KMS-11 (cell line): Measurements from ENCODE around the gene SYNGR4.

Source experiments
- H2AFZ ChIP-seq: fragments of 200-600 bp; sonication (generic); 2 replicates; pipeline ENCODE4 v1.6.1; 2016; ENCODE audit warnings: antibody characterized with exemption, mixed run types, low read depth
- H3K27ac ChIP-seq: fragments of 200-600 bp; sonication (generic); 2 replicates; pipeline ENCODE4 v1.6.1; 2016; ENCODE audit warnings: mild to moderate bottlenecking, mixed run types
- H3K27me3 ChIP-seq: fragments of 200-600 bp; sonication (generic); 2 replicates; pipeline ENCODE4 v1.6.1; 2017; ENCODE audit warnings: mild to moderate bottlenecking, low read depth, mixed run types, moderate library complexity; ENCODE audit not compliant: insufficient read depth
- H3K36me3 ChIP-seq: fragments of 200-600 bp; sonication (generic); 2 replicates; pipeline ENCODE4 v1.6.1; 2017; ENCODE audit warnings: mild to moderate bottlenecking, mixed run types; ENCODE audit not compliant: insufficient read depth
- H3K4me1 ChIP-seq: fragments of 200-600 bp; sonication (generic); 2 replicates; pipeline ENCODE4 v1.6.1; 2016; ENCODE audit warnings: mild to moderate bottlenecking, low read depth, mixed run types; ENCODE audit not compliant: poor library complexity, severe bottlenecking
- H3K4me2 ChIP-seq: fragments of 200-600 bp; sonication (generic); 2 replicates; pipeline ENCODE4 v1.7.0; 2016; ENCODE audit warnings: mild to moderate bottlenecking, mixed run types
- H3K4me3 ChIP-seq: fragments of 200-600 bp; sonication (generic); IDR thresholded peaks from 2 replicates; pipeline ENCODE4 v1.6.1; 2017; ENCODE audit warnings: low read depth, low read length, mixed read lengths; ENCODE audit not compliant: insufficient read depth
- H3K79me2 ChIP-seq: fragments of 200-600 bp; sonication (generic); 2 replicates; pipeline ENCODE4 v1.6.1; 2016; ENCODE audit warnings: low read depth, mixed run types; ENCODE audit not compliant: insufficient read depth
- H3K9ac ChIP-seq: fragments of 200-600 bp; sonication (generic); 2 replicates; pipeline ENCODE4 v1.6.1; 2016; ENCODE audit warnings: mild to moderate bottlenecking, mixed run types
- H4K20me1 ChIP-seq: fragments of 200-600 bp; sonication (generic); 2 replicates; pipeline ENCODE4 v1.6.1; 2016; ENCODE audit warnings: mild to moderate bottlenecking, mixed run types; ENCODE audit not compliant: insufficient read depth
- CTCF ChIP-seq: fragments of 200-600 bp; sonication (generic); conservative IDR thresholded peaks from 2 replicates; pipeline ENCODE4 v1.6.1; 2017; ENCODE audit warnings: low read depth, mild to moderate bottlenecking, antibody characterized with exemption, low read length, moderate library complexity, mixed read lengths

SYNGR4 gene

GRCh38 chr19:48403606-48404005 is 39.4 kb downstream of the SYNGR4 start:
- no peak overlapping the region for H3K27ac ChIP-seq
- H2AFZ ChIP-seq = peak overlapping the region; percentile 25; the same call in 1 of the 2 replicates
- H3K4me3 ChIP-seq = no peak overlapping the region
- peaks cover 29% of the 10 kb centered on the region for H3K4me1 ChIP-seq
- H3K27me3 ChIP-seq = peaks cover 24% of the 10 kb centered on the region; the same call in 1 of the 2 replicates
- H4K20me1 ChIP-seq = no peaks in the 10 kb centered on the region
- no peak overlapping the region for H3K9ac ChIP-seq
- no peak for TF ChIP-seq CTCF
- peak overlapping the region; percentile 51 for H3K4me2 ChIP-seq
- no peaks in the 10 kb centered on the region for H3K79me2 ChIP-seq
- H3K36me3 ChIP-seq = no peaks in the 10 kb centered on the region

GRCh38 chr19:48405010-48405659 is 41.0 kb downstream of the SYNGR4 start:
- H3K4me1 ChIP-seq = peaks cover 16% of the 10 kb centered on the region
- H3K79me2 ChIP-seq = no peaks in the 10 kb centered on the region
- no peak for TF ChIP-seq CTCF
- no peaks in the 10 kb centered on the region for H3K36me3 ChIP-seq
- peaks cover 24% of the 10 kb centered on the region; the same call in 1 of the 2 replicates for H3K27me3 ChIP-seq
- H3K4me3 ChIP-seq = no peak overlapping the region
- no peak overlapping the region for H3K4me2 ChIP-seq
- no peak overlapping the region for H3K27ac ChIP-seq
- no peak overlapping the region for H2AFZ ChIP-seq
- H4K20me1 ChIP-seq = no peaks in the 10 kb centered on the region
- H3K9ac ChIP-seq = no peak overlapping the region

- H3K27me3 ChIP-seq = peaks cover 24% of the 10 kb centered on the region; the same call in 1 of the 2 replicates
- peaks cover 8% of the 10 kb centered on the region for H3K4me1 ChIP-seq
- H4K20me1 ChIP-seq = no peaks in the 10 kb centered on the region
- H3K36me3 ChIP-seq = no peaks in the 10 kb centered on the region
- no peak overlapping the region for H3K27ac ChIP-seq
- H3K9ac ChIP-seq = no peak overlapping the region
- no peak for TF ChIP-seq CTCF
- H3K4me2 ChIP-seq = no peak overlapping the region
- no peak overlapping the region for H2AFZ ChIP-seq
- H3K79me2 ChIP-seq = no peaks in the 10 kb centered on the region
- H3K4me3 ChIP-seq = no peak overlapping the region
These were observed 41.7 kb downstream of the SYNGR4 start for GRCh38 chr19:48405850-48406249.

GRCh38 chr19:48413879-48414587 is 49.9 kb downstream of the SYNGR4 start:
- Histone ChIP-seq H3K4me2 (no peak overlapping the region), H2AFZ (no peak overlapping the region), H3K27ac (no peak overlapping the region), H3K36me3 (no peaks in the 10 kb centered on the region), H4K20me1 (no peaks in the 10 kb centered on the region), H3K9ac (no peak overlapping the region), H3K27me3 (peaks cover 10% of the 10 kb centered on the region; the same call in 1 of the 2 replicates), H3K4me1 (peaks cover 29% of the 10 kb centered on the region), H3K79me2 (no peaks in the 10 kb centered on the region), H3K4me3 (no peak overlapping the region)
- no peak for TF ChIP-seq CTCF
